Measurements from ENCODE around the gene TMEM143.

The TMEM143 gene

DNA sequence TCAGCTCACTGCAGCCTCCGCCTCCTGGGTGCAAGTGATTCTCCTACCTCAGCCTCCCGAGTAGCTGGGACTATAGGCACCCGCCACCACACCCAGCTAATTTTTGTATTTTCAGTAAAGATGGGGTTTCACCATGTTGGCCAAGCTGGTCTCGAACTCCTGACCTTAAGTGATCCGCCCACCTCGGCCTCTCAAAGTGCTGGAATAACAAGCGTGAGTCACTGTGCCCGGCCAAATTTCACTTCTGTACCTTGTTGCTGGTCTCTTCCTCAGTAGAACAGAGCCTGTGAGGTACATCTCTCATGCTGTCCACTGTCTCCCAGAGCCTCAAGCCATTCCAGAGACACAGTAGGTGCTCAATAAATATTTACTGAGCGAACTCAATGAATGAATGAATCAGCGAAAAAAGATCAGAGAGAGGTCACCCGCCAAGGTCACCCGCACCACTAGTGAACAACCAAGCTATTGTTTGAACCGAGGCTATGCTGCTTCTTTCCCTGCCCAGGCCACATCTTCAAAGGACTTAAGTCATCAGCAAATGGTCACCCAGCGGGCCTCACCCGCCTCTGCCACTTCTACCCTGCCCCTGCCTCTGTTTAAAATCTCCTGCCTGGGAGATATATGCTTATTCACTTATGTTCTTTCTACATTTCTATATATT, 9.3 kb downstream of the TMEM143 start:
- DNase-seq = no peak

- no peak for DNase-seq
Observed at GRCh38 chr19:48353677-48354076, 10.1 kb downstream of the TMEM143 start.

- peak; percentile 91 to 93 for DNase-seq
Observed at GRCh38 chr19:48351341-48351752, 12.4 kb downstream of the TMEM143 start.

DNA sequence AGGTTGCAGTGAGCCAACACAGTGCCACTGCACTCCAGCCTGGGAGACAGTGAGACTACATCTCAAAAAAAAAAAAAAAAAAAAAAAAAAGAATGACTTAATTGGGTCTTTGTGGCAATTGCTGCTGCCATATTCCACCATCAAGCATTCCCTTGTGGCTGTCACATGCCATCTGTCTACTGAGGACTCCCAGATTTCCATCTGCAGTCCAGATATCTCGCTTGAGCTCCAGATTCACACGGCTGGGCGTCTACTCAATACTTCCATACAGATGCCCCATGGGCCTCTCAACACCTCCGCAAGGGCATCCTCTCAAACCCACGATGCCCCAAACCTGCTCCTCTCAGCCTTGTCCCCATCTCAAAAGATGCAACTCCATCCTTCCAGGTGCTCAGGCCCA, 12.9 kb downstream of the TMEM143 start:
- no peak for DNase-seq

DNA sequence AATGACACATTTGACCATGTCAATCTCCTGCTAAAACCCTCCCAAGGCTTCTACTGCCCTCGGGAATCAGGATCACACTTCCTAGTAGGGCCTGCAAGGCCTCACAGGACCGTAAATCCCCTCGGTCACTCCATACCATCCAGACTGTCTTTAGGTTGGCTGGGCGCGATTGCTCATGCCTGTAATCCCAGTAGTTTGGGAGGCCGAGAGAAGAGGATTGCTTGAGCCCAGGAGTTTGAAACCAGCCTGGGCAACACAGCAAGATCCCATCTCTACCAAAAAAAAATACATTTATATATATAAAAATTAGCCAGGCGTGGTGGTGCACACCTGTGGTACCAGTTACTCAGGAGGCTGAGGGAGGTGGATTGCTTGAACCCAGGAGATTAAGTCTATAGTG, 15.0 kb downstream of the TMEM143 start:
- DNase-seq = no peak

DNA sequence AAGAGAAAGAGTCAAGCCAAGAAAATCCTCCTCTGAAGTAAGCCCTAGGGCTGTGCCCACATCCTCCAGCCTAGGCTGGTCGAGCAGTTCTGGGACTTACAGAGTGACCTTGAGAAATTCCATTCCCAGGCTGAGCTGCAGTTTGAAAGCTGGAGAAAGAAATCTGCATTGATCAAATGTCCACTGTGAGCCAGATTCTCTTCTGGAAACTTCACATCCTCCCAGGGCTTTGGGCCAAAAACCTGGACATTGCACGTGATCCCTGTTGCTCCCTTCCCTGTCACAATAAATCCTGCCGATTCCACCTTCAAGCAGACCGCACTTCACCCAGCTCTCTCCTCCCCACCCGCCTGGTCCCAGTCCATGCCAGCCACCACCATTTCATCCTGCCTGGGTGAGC, 15.7 kb downstream of the TMEM143 start:
- DNase-seq = no peak

DNA sequence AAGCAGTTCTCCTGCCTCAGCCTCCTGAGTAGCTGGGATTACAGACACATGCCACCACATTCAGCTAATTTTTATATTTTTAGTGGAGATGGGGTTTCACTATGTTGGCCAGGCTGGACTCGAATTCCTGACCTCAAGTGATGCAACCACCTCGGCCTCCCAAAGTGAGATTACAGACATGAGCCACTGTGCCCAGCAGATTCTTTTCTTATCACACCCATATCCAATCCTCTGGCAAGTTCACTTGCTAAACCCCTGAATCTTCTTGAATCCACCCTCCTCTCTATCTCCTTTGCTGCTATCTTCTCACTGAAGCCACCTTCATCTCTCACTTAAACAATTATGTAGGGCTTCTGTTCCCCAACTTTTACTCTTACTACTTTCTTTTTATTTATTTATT, 17.5 kb downstream of the TMEM143 start:
- no peak for DNase-seq

DNA sequence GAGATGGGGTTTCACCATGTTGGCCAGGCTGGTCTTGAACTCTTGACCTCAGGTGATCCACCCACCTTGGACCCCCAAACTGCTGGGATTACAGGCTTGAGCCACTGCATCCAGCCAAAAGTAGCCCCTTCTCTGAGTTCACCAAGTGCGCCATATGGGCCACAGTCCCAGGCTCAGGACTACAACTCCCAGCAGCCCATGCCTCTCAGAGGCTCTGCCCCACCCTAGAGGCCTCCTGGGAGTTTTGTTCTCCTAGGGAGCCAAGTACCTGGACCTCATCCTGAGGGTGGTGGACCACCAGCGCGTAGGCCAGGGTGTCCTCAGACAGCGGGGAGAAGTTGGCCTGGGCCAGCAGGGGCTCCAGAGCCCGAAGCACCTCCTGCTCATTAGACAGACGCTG, 18.8 kb downstream of the TMEM143 start:
- DNase-seq = no peak

DNA sequence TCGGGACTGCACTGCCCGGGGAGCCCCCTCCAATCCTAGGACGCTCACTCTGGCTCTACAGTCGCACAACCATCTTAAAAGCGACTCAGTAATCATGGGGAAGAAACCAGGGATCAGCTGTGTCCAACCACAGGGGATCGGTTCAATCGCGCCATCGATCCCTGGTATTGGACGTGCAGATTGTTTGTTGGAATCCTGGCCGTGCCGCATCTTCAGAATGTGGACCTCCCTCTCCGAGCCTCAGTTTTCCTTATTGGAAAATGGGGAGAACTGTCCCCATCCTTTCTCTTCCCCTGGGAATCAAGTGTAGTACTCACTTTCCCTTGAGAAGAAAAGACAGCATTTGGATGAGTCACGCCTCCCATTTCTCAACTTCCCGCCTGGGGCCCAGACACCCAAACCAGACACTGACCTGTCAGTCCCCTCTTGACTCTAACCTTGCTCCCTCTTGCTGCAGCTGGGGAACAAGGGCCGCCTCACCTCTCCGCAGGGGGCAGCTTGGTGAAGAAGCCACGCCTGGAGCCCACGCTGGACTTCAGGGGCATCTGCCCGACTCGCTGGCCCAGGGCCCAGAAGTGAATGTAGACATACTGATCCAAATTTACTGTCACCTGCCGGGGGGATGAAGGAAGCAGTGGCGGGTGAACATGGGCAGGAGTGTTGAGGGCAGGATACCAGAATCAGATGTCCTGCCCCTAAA, 20.7 kb downstream of the TMEM143 start:
- DNase-seq = no peak

DNA sequence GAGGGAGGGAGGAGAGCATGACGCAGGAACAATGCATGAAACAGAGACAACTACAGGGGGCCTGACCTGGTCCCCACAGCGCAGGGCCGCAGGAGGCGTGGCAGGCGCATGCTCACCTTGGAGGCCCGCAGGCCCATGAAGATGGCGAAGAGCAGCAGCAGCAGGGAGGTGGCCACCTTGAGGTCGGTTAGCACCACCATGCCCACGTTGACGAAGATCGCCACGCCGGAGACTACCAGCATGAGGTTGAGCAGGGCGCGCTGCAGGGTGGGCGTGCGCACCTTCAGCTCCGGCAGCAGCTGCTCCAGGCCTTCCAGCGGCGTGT, 21.4 kb downstream of the TMEM143 start:
- DNase-seq = no peak

- no peak for DNase-seq
Observed at GRCh38 chr19:48341515-48342413, 22.0 kb downstream of the TMEM143 start.

DNA sequence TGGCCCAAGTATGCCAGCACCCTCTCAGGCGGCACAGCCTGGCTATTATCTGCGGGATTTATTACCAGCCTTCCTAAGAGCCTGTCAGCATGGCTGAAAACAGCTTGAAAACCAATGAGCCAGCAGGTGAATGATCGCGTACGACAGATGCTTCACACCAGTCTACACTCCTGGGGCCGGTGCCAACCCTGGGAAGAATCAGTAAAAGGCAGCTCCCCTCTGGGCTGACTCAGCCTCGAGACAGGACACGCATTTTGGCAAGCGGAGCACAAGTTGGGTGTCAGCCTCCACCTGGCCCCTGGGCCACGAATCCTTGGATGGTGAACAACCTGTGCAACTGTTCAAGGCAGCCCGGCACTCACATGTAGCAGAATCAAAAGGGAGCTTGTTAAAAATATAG, 22.7 kb downstream of the TMEM143 start:
- no peak for DNase-seq

GRCh38 chr19:48338802-48339503, 24.8 kb downstream of the TMEM143 start:
- DNase-seq = no peak

GRCh38 chr19:48338253-48338755, 25.4 kb downstream of the TMEM143 start:
- no peak for DNase-seq

DNA sequence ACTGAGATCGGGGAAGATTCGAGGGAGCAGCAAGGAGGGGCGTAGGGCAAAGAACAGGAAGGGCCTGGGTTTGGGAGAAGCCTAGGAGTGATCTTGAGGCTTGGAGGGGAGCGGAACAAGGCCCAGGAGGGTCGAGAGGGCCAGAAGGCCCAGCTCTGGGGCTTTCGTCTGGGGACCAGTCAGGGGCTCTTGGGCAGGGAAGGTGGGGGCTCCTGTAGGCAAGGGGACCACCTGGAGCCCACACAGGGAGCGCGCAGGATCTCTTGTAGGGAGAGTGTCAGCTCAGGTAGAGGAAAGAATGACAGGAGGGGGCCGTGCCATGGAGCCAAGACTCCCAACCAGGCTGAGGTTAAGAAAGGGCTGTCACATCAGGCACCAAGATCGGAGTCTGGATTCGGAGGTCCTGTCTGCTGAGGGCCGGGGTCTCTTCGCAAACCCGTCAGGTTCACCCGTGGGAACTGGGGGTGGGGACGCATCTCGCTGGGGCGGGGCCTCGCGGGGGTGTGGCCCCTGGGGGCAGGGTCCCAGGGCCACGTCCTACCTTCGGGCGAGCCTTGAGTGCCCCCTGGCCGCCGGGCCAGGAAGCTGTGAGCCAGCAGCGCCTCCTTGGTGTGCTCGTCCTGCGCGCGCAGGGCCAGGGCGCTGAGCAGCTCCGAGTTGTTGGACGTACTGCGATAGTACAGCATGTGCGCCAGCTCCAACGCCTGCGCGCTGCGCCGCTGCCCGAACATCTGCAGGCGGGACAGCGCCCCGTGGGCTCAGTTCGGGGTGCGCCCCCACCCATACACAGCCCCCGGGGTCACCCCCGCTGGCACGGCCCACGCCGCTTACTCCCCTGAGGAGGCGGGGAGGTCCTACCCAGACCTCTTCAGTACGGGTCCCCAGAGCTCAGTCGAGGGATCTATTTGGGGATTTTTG, 30.0 kb downstream of the TMEM143 start:
- DNase-seq = peak; percentile 95

DNA sequence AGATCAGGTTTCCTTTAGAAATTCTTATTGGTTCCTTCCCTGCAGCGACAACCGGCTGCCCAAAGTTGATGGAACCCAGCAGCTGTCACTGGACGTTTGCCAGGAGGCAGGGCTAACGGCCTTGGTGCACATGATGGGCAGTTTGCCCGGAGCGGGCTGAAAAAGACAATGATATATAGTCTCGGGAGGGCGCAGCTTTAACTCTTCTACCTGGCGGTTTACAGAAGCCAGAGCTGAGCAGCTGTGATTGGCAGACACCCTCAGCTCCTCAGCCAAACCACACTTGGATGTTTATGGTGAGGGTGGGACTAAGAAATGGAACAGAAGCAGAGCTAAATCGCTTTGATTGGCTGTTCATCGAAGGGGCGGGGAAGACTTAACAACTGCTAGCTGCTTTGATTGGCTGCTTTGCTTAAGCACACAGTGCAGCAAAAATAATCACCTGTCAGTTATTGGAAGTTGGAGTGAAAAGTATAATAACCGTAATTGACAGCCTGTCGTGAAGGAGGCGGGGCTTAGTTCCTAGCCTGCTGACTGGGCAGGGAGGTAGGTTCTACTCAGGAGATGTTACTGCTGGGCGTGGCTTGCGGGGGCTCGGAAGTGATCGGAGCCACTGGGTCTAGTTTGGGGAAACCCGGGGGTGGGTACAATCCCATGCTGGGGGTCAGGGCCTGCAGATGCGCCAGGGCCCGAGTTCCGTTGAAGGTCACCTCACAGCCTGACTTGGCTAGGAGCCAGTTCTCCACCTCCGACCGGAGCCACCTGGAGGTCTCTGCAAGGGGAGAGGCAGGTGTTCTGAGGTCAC, 30.9 kb downstream of the TMEM143 start:
- peak; percentile 86 to 91 for DNase-seq

- no peak for DNase-seq
Observed at GRCh38 chr19:48332351-48332661, 31.4 kb downstream of the TMEM143 start.

DNA sequence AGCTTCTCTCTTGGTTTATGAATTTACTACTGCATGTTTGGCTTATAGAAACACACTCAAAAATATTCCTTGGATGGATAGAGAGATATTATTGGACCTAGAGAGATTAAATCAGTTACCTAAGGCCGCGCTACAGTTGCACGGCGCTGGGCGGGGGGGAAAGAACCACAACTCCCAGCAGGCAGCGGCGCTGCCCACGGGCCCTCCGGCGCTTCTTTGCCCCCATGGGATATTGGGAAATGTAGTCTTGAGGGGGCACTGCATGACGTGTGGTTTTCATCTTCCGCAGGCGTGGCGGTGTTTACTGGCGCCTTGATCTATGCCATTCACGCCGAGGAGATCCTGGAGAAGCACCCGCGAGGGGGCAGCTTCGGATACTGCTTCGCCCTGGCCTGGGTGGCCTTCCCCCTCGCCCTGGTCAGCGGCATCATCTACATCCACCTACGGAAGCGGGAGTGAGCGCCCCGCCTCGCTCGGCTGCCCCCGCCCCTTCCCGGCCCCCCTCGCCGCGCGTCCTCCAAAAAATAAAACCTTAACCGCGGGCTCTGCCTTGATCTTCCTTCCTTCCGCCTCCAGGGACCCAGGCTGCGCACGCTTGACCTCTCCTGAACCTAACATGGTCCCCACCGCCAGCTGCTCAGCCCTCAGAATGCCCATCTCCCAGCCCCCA, 33.6 kb downstream of the TMEM143 start:
- DNase-seq = peak; percentile 86

GRCh38 chr19:48329167-48329891, 34.4 kb downstream of the TMEM143 start:
- DNase-seq = peak; percentile 61 to 68
